HG03575 (cell line): ENCODE results near the gene ASIC1.
"Not testable (repeated sequence)": the region's sequence is repeated elsewhere in the genome, so short reads cannot be mapped to it uniquely, and the experiment has no call there.

Source experiments
- ATAC-seq: cut with Tn5 transposase; IDR thresholded peaks from one replicate; pipeline ENCODE4 v1.9.1; 2021; ENCODE audit not compliant: unreplicated experiment, insufficient number of reproducible peaks, low FRiP score; ENCODE audit errors: extremely low read depth

Gene ASIC1

DNA sequence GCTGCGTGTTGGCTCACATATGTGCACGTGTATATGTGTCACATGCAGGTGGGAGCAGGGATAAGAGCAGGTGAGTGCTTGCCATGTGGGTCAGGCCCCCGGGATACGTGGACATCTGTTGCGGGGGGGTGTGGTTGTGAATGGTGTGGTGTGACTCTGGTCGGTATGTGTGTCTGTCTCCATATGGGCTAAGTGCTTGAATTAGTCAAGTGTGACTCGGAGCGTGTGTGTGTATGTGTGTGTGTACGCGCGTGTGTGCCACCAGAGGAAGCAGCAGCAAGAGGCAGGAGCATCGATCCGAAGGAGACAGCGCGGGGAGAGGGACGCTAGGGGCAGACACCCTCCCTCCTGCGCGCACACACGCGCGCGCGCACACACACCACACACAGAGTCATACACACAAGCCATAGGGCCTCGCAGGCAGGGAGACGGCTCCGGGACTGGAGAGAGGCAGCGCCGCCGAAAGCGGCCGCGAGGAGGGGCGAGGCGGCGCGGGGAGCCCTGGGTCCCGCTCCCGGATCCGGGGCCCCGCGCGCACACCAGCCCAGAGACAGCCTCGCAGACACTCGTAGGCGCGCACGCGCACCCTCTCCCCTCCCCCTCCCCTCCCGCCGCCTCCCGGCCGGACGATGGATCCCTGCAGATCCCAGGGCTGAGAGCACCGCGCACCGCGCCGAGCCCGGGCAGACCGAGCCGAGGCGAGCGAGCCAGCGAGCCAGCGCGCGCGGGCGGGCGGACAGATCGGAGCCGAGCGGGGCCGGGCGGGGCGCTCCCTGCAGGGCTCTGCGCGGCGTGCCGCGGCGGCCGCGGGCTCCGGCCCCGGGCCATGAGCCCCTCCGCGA, at the start of gene ASIC1:
Gene ASIC1 (plus strand): TSS at position 597 of the 842 bp plus-strand sequence. CDS start 1,171 bp downstream, outside the sequence.
- ATAC-seq: no peak

DNA sequence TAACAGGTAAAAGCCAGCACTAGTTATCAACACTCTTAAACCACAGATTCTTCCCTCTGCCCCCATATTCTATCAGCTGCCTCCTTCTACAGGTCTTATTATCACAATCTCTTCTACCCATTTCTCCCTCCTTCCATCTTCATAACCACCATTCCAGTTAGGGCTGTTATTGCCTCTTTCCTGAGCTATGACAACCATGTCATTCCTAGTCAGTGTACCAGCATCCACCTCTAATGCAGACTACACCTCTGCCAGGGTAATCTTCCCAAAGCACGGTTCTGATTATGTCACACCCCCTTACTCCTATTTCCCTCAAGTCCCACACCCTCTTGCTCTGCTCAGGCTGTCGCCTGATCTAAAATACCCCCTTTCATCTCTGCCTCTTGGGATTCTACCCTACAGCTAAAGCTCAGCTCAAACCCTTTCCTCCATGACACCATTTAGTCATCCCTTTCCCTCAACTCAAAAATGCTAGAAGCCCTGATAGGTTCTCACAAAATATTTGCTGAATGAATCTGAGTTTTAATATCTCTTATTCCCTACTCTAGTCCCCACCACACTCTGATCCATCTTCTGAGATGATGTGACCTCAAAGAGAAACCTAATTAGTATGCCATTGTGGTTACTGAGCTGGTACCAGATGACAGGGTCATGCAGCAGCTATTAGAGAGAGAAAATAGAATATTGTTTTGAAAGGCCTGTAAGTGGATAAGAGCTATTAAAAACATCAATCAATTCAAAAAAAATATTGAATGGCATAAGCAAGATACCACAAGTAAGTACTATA, 43.8 kb upstream of the ASIC1 start:
- ATAC-seq: no peak

DNA sequence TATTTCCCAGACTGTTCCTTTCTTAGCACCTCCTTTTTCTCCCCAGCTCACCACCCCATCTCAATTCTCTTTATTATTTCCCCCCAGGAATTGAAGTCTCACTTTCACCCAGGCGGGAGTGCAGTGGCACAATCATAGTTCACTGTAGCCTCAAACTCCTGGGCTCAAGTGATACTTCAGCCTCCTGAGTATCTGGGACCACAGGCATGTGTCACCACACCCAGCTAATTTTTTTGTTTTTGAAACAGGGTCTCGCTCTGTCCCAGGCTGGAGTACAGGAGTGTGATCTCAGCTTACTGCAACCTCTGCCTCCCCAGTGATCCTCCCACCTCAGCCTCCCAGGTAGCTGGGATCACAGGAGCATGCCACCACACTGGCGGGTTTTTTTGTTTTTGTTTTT, 43.1 kb upstream of the ASIC1 start:
- ATAC-seq: no peak

DNA sequence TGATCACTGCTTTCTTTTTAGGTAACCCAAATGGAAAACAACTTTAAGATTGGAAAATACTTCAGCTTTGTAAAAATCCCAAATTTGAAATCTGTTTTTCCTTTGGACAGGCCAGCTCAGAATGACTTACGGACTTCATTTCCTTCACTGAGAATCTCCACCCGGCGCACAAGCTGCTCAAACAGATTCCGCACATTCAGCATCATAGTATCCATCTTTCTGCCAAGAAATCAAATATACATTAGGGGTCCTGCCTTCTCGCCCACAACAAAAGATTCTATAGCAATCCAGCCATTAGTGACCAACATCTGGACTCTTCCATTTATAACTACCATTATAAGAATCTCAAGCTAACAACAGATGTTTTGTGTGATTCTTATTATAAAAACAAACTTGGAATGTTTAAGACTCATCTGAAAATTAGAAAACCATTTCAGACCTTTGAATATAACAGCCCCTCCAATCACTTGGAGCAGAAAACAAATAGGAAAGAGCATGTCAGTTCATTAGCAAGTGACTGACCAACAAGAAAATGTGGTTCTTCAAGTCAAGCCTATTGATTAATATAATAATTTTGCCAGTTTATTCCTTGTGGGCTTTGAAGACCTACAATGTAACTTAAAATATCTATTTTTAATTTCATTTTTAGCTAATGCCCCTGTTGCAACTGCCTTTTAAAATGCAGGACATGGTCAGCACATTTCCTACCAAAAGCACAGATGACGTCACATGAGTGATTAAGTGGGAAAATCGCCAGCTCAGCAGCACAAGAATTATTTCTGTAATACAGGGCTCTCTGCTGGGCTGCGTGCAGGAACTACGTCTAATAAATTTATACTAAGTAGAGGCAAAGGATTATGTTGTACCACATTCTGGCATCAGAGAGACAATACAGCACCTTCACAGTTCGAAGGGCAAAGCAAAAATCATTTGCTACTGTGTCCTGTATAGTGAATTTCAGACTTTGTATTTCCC, 40.6 kb upstream of the ASIC1 start:
- no peak for ATAC-seq

DNA sequence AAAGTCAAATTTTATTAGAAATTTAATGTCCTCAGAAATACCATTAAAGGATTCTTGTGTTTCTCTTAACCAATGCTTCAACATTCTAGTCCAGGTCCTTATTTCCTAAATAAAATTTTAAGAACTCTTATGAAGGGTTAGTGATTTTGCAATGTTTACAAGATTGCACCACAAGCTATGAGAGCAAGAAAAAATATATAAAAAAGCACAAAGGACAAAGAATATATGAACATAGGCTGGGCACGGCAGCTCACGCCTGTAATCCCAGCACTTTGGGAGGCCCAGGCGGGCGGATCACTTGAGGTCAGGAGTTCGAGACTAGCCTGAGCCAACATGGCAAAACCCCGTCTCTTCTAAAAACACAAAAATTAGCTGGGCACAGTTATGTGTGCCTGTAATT, 39.8 kb upstream of the ASIC1 start:
- no peak for ATAC-seq

DNA sequence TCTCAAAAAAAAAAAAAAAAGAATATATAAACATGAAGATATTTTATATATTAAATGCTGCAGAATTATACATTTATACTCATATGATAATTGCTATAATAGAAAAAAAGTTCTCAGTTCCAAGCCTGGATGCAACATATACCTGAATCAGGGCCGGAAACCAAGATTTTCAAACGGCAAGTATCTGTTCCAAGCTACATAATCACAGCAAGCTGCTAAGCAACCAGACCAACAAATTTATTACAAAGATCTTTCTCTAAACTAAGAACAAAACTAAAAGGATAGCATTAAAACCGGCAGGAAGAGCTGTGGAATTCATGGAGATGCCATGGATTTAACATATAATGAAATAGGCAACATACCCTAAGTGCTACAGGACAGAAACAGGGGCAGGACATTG, 39.2 kb upstream of the ASIC1 start:
- ATAC-seq: no peak

DNA sequence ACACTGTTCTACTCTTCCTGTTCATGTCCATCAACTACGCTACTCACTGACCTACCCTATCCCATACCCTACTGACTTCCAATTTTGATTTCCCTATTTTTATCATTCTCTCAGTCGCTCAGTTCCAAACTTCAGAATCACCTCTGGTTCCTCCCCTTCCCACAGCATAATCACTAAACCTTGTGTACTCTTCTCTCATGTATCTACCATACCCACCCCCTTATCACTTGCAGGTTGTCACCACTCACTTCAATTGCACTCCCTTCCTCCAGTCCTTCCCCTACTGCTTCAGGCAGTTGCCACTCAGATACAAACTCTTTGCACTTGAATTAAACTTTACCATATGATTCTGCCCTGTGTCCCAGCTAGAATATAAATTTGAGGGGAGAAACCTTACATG, 38.4 kb upstream of the ASIC1 start:
- ATAC-seq: no peak

DNA sequence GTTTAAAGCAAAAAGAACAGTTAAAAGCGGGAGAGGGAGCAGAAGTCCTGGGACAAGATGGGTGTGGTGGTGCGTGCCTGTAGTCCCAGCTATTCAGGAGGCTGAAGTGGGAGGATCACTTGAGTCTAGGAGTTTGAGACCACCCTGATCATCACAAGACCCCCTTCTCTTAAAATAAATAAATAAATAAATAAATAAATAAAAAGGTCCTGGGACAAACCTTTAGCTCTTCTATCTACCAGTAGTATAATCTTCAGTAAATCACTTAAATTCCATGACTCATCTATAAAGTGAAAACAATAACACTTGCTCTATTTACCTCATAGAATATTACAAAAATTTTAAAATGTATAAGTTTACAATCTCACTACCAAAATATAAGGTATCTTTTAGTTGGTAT, 37.9 kb upstream of the ASIC1 start:
- ATAC-seq: no peak

DNA sequence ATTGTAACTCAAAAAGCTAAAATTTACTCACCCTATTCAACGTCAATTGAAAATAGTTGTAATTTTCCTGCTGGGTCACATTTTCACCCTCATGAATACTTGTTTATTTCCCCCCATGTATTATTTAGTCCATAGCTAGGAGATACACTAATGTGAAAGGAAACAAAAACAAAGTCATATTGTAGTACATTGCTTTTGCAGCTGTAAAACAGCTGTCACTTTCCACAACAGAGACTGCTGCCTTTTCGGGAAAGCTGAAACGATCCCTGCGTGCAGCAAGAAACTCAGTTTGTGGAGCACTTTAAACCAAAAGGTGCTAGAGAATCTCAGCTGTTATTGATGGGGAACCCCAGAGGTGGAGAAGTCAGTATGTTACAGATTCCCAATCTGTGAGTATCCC, 36.4 kb upstream of the ASIC1 start:
- no peak for ATAC-seq

DNA sequence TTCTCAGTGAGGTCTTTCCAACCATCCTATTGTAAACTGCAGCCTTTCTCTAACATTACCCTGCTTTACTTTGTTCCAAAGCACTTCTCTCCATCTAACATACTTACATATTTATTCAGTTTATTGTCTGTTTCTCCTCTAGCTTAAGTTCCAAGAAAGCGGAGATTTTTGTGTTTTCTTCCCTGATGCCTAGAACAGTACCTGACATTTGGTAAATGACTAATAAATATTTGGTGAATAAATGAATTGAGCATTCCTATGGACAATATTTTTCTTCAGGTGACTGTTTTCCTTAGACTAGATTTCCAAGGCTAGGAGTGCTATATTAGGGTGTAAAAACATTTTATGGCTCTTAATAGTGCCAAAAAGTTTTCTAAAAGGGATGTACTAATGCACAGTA, 34.5 kb upstream of the ASIC1 start:
- ATAC-seq: no peak

DNA sequence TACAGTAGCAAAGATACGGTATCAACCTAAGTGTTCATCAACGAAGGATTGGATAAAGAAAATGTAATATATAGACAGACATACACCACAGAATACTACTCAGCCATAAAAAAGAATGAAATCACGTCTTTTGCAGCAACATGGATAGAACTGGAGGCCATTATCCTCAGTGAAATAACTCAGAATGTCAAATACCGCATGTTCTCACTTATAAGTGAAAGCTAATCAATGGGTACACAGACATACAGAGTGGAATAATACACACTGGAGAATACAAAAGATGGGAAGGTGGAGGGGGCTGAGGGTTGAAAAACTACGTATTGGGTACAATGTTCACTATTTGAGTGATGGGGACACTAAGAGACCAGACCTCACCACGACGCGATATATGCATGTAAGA, 33.2 kb upstream of the ASIC1 start:
- no peak for ATAC-seq

DNA sequence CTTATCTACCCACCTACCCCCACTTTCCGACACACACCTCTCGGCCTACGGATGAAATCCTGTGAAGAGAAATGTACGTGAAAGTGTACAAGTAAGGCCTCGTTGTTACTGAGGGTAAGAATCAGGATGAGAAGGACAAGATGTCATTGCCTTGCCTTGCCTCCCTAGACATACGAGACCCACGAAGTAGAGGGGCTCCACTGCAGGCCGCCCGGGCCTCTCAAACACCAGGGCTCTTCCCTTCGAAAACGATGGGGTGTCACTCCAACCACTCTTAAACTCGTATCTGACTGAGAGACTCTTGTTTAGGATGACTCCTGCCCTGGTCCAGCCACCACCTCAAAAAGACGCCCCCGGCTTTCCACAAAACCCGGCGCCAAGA, 32.6 kb upstream of the ASIC1 start:
- no peak for ATAC-seq

DNA sequence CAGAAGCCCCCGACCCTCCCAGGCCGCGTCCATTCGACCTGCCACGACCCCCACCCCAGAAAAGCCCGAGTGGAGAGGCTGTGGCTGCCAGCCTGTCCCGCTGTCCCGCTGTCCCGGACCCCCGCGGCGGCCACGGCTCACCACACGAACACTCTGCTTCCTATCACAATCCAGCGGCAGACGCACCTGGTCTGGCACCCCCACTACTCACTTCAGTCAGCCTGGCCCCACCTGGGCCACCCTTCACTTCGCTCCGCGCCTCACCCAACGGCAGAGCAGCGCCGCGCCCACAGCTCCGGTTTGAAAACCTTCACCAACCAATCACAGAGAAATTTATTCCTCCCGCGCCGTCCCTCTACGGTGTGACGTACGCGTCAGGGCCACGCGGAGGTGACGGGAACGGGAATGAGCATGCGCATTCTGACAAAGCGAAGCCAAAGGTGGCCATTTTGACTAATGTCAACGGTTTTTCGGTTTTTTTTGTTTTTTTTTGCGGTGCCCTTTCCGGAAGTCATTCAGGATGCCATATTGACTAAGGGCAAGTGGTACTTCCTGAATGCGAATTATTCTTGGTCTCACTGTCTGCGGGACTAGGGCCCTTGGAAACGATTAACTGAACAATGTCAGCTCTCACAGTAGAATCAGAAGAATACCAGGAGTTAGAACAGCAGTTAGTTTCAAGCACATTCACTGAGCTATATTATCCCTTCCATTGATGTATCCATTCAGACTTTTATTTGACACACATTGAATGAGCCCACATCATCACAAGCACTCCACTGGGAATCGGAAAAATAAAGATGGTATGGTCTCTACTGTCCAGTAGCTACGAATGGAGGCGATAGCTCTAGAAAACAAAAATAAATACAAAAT, 32.0 kb upstream of the ASIC1 start, which contains the start of gene RACGAP1:
Gene RACGAP1 (minus strand): TSS at position 308 of the 873 bp plus-strand sequence. CDS start 8,779 bp downstream, outside the sequence.
- ATAC-seq: peak; percentile 85

DNA sequence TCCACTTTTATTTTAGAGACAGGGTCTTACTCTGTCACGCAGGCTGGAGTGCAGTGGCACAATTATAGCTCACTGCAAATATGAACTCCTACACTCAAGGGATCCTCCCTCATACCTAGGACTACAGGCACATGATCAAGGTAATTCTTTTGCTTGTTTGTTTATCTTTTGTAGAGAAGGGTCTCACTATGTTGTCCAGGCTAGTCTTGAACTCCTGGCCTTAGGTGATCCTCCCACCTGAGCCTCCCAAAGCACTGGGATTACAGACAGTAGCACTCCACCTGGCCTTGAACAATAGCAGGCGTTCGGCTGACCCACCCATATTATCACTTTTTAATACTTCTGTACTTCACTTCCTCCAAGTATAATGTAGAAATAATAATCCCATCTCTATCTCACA, 30.7 kb upstream of the ASIC1 start:
- no peak for ATAC-seq

DNA sequence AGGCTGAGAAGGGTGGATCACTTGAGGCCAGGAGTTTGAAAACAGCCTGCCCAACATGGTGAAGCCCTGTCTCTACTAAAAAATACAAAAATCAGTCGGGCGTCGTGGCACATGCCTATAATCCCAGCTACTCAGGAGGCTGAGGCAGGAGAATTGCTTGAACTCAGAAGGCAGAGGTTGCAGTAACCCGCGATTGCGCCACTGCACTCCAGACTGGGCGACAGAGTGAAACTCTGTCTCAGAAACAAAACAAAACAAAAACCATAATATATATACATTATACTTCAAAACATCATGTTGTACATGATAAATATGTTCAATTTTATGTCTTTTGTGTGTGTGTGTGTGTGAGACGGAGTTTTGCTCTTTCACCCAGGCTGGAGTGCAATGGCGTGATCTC, 26.9 kb upstream of the ASIC1 start:
- ATAC-seq: not testable (repeated sequence)

DNA sequence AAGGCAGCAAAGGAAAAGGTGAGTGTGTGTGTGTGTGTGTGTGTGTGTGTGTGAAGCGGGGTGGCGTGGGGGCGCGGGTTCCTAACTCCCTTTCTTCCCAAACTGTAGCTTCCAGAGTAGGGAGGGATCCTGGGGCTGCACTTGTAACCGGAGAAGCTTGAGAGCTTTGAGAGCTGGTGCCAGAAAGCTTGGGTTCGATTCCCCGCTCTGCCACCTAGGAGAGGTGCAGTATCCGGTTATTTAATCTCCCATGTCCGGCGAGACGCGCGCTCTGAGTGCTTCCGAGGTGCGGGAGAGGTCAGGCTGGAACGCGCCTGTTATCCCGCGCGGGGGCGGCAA, 24.9 kb upstream of the ASIC1 start:
- ATAC-seq: no peak

DNA sequence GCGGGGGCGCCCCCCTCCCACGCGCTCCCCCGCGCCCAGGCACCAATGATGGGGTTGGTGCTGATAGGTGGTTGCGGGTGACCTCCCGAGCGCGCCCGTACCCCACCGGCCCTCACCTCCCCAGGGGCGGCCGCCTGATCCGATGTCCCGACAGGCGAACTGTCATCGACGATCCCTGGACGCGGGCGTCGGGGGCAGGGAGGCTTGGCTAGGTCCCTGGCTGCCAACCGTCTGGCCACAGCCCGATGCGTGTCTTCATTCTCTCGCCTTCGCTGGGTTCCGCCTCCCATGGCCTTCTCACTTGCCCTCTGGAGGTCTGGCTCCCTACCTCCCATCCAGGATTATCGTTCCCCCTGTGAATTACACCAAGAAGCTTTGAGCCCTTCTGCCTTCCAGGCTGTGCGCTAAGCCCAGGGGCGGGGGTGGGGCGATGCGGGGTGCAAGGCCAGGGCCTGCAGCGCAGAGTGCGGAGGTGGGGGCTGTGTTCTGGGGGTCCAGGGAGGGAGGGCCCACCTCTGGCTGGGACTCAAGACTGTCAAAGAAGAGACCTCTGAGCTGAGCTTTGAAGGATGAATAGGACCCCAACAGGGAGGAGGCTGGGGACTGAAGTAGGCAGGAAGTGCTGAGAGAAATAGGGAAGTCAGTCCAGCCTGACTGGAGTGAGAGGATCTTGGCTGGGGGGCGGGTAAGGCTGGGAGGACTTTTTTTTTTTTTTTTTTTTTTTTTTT, 24.4 kb upstream of the ASIC1 start:
- ATAC-seq: no peak

DNA sequence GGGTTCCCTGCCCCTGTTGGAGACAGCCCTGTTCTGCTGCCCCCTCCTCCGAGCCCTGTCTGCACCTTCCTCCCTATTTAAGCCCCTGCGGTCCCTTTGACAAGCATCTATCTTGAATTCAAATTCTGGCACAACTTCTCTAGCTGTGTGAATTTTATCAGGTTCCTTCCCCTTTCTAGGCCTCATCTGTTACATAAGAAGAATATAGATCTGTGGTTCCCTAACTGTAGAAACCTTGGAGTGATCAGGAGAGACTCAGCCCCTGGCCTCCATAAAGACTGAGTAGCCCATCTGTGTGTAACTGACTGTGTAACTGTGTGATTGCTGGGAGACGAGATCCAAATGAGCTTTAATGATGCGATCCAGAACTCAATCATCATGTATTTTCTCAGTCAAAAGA, 19.1 kb upstream of the ASIC1 start:
- ATAC-seq: no peak
